HG03159 (cell line): Measurements from ENCODE around the gene PPP6R2.

Experiments used
- ATAC-seq: cut with Tn5 transposase; IDR thresholded peaks from one replicate; pipeline ENCODE4 v1.9.1; 2021; ENCODE audit warnings: mild to moderate bottlenecking, moderate library complexity; ENCODE audit not compliant: unreplicated experiment

PPP6R2 gene

GRCh38 chr22:50342651-50343540 lies at the start of gene PPP6R2:
Gene PPP6R2 (plus strand): TSS chr22:50343327. CDS start chr22:50393909, 50,582 bp downstream.
- ATAC-seq: peak; percentile 61

GRCh38 chr22:50293441-50294318 lies 49.4 kb upstream of the PPP6R2 start:
- no peak for ATAC-seq

- no peak for ATAC-seq
Measured at GRCh38 chr22:50294319-50294656, 48.8 kb upstream of the PPP6R2 start.

GRCh38 chr22:50296658-50297490 lies 46.3 kb upstream of the PPP6R2 start:
- no peak for ATAC-seq

- no peak for ATAC-seq
Measured at GRCh38 chr22:50297510-50298265, 45.4 kb upstream of the PPP6R2 start.

- no peak for ATAC-seq
Measured at GRCh38 chr22:50298266-50298637, 44.9 kb upstream of the PPP6R2 start.

- no peak for ATAC-seq
Measured at GRCh38 chr22:50298937-50299784, 44.0 kb upstream of the PPP6R2 start.

GRCh38 chr22:50299785-50300619 lies 43.1 kb upstream of the PPP6R2 start:
- no peak for ATAC-seq

- ATAC-seq: no peak
Measured at GRCh38 chr22:50300620-50301257, 42.4 kb upstream of the PPP6R2 start.

GRCh38 chr22:50301581-50301991 lies 41.5 kb upstream of the PPP6R2 start:
- ATAC-seq: no peak

GRCh38 chr22:50302041-50302541 lies 41.0 kb upstream of the PPP6R2 start:
- no peak for ATAC-seq

GRCh38 chr22:50302564-50302963 lies 40.6 kb upstream of the PPP6R2 start:
- ATAC-seq: no peak

- ATAC-seq: no peak
Measured at GRCh38 chr22:50303515-50303847, 39.6 kb upstream of the PPP6R2 start.

GRCh38 chr22:50303848-50304527 lies 39.1 kb upstream of the PPP6R2 start:
- no peak for ATAC-seq

GRCh38 chr22:50304528-50305392 lies 38.4 kb upstream of the PPP6R2 start:
- no peak for ATAC-seq

- ATAC-seq: no peak
Measured at GRCh38 chr22:50305393-50305922, 37.7 kb upstream of the PPP6R2 start.
